Lower leg skin (tissue), 3 donors: ENCODE data around the gene METTL16.

ENCODE experiments used
- POLR2A ChIP-seq, 2 donors: fragments of 450-650 bp; IDR thresholded peaks; one replicate each; pipeline ENCODE4 v1.6.1; 2016 to 2017; ENCODE audit warnings: antibody characterized with exemption in 2 of 2, mild to moderate bottlenecking in 1 of 2, moderate library complexity in 1 of 2
- TF ChIP-seq, protein P1 (sequence below), 3 donors: fragments of 450-650 bp; IDR thresholded peaks; one replicate each; pipeline ENCODE4 v1.5.1; 2016; ENCODE audit warnings: antibody characterized with exemption in 3 of 3, mild to moderate bottlenecking in 3 of 3, moderate library complexity in 2 of 3

DNA sequence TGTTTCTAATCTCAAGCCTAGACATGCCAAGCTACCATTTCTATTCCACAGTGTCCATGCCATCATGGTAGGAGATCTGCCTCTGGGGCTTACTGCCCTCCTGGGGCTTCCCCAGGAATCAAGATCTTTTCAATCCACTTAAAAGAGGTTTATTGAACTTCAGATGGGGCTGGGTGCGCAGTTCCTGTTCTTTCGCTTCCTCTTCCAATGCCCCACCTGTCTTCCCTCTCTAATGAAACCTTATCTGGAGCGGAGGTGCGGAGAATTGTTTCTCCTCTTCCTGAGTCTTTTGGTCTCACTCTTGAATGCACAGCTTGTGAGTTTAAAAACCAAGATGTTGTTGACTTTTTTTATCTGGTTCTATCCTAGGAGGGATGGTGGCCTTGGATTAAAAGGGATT, 30.4 kb upstream of the METTL16 start:
- TF ChIP-seq, protein P1, sequence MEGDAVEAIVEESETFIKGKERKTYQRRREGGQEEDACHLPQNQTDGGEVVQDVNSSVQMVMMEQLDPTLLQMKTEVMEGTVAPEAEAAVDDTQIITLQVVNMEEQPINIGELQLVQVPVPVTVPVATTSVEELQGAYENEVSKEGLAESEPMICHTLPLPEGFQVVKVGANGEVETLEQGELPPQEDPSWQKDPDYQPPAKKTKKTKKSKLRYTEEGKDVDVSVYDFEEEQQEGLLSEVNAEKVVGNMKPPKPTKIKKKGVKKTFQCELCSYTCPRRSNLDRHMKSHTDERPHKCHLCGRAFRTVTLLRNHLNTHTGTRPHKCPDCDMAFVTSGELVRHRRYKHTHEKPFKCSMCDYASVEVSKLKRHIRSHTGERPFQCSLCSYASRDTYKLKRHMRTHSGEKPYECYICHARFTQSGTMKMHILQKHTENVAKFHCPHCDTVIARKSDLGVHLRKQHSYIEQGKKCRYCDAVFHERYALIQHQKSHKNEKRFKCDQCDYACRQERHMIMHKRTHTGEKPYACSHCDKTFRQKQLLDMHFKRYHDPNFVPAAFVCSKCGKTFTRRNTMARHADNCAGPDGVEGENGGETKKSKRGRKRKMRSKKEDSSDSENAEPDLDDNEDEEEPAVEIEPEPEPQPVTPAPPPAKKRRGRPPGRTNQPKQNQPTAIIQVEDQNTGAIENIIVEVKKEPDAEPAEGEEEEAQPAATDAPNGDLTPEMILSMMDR (IDR thresholded peaks at IDR 0.05) = no peak
- no peak for TF ChIP-seq POLR2A (IDR thresholded peaks at IDR 0.05)
